ENCODE measurements around the gene MRPL22.
"Not testable (repeated sequence)": the region's sequence is repeated elsewhere in the genome, so short reads cannot be mapped to it uniquely, and the experiment has no call there.

MRPL22 gene

GRCh38 chr5:154970759-154971158 is 29.9 kb downstream of the MRPL22 start:
- TF ChIP-seq, protein P1, sequence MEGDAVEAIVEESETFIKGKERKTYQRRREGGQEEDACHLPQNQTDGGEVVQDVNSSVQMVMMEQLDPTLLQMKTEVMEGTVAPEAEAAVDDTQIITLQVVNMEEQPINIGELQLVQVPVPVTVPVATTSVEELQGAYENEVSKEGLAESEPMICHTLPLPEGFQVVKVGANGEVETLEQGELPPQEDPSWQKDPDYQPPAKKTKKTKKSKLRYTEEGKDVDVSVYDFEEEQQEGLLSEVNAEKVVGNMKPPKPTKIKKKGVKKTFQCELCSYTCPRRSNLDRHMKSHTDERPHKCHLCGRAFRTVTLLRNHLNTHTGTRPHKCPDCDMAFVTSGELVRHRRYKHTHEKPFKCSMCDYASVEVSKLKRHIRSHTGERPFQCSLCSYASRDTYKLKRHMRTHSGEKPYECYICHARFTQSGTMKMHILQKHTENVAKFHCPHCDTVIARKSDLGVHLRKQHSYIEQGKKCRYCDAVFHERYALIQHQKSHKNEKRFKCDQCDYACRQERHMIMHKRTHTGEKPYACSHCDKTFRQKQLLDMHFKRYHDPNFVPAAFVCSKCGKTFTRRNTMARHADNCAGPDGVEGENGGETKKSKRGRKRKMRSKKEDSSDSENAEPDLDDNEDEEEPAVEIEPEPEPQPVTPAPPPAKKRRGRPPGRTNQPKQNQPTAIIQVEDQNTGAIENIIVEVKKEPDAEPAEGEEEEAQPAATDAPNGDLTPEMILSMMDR (conservative IDR thresholded peaks at IDR 0.05; ENCODE audit: control insufficient read depth, insufficient read depth, low read depth, low read length): no peak
- DNase-seq (ENCODE audit: low read depth): peak; percentile 47
- H3K4me3 ChIP-seq (ENCODE audit: control insufficient read depth, low read depth, low read length): no peak overlapping the region

GRCh38 chr5:154971501-154971900 is 30.6 kb downstream of the MRPL22 start:
- no peak overlapping the region for H3K4me3 ChIP-seq (ENCODE audit: control insufficient read depth, low read depth, low read length)
- DNase-seq (ENCODE audit: low read depth): peak; percentile 19
- TF ChIP-seq, protein P1 (conservative IDR thresholded peaks at IDR 0.05; ENCODE audit: control insufficient read depth, insufficient read depth, low read depth, low read length): no peak

- H3K4me3 ChIP-seq (ENCODE audit: control insufficient read depth, low read depth, low read length): no peak overlapping the region
- TF ChIP-seq, protein P1 (conservative IDR thresholded peaks at IDR 0.05; ENCODE audit: control insufficient read depth, insufficient read depth, low read depth, low read length): peak; percentile 70
- peak; percentile 50 for DNase-seq (ENCODE audit: low read depth)
Measured at GRCh38 chr5:154972476-154973080, 31.7 kb downstream of the MRPL22 start.

DNA sequence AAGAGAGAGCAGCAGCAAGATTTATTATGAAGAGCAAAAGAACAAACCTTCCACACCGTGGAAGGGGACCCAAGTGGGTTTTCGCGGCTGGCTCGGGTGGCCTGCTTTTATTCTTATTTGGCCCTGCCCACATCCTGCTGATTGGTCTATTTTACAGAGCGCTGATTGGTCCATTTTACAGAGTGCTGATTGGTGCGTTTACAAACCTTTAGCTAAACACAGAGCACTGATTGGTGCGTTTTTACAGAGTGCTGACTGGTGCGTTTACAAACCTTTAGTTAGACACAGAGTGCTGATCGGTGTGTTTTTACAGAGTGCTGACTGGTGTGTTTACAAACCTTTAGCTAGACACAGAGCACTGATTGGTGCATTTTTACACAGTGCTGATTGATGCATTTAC is 35.2 kb downstream of the MRPL22 start:
- not testable (repeated sequence) for H3K4me3 ChIP-seq (ENCODE audit: control insufficient read depth, low read depth, low read length); DNase-seq (ENCODE audit: low read depth)

DNA sequence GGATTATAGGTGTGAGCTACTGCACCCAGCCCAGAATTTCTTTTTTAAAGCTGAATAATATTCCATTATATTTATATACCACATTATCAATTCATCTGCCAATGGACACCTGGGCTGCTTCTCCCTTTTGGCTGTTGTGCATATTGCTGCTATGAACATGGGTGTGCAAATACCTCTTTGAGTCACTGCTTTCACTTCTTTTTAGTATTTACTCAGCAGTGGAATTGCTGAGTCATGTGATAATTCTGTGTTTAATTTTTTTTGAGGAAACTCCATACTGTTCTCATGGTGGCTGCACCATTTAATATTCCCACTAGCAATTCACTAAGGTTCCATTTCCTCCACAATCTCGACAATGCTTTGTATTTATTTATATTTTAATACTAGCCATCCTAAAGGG is 36.5 kb downstream of the MRPL22 start:
- peak; percentile 23 for DNase-seq (ENCODE audit: low read depth)
- H3K4me3 ChIP-seq (ENCODE audit: control insufficient read depth, low read depth, low read length): no peak overlapping the region
- TF ChIP-seq, protein P1 (conservative IDR thresholded peaks at IDR 0.05; ENCODE audit: control insufficient read depth, insufficient read depth, low read depth, low read length): no peak

- DNase-seq (ENCODE audit: low read depth); H3K4me3 ChIP-seq (ENCODE audit: control insufficient read depth, low read depth, low read length): not testable (repeated sequence)
Measured at GRCh38 chr5:154978294-154978693, 37.4 kb downstream of the MRPL22 start.

DNA sequence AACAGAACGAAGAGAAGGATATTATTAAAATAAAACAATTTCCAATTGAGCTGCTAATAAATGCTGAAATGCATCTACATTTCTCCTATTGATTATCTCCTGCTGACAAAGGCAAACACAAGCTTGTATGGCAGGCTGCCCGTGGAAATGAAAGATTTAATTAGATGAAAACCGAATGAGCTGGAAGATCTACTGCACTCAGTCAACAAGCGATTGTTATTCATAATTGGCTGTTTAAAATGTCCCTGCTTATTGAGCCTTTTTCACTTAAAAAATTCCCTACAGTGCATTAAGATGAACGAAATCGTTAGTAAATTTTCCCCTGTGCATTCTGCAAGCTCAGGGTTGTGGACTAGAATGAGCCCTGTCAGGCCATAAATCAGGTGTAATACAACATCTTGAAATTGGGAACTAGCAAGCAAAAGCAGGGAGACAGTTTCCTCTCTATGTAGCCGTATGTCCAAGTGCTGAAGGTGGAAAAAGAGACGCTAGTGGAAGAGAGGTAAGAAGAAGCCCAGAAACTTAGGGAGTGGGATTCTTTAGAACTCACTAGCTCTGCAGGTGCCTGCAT is 44.2 kb downstream of the MRPL22 start:
- no peak for DNase-seq (ENCODE audit: low read depth)
- TF ChIP-seq, protein P1 (conservative IDR thresholded peaks at IDR 0.05; ENCODE audit: control insufficient read depth, insufficient read depth, low read depth, low read length): no peak
- H3K4me3 ChIP-seq (ENCODE audit: control insufficient read depth, low read depth, low read length): no peak overlapping the region

DNA sequence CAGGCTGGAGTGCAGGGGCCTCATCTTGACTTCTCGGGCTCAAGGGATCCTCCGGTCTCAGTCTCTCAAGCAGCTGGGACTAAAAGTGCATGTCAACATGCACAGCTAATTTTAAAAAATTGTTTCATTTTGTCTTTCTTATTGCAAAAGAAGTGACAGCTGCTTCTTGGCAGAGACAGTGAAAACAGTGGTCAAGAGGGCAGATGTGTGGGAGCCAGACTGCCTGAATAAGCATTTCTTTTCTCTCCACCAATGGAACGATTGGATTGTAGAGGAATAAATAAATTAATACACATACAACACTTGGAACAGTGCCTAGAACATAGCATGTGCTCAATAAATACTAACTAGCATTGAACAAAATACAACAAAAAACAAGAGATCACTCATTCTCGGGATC is 45.3 kb downstream of the MRPL22 start:
- no peak overlapping the region for H3K4me3 ChIP-seq (ENCODE audit: control insufficient read depth, low read depth, low read length)
- TF ChIP-seq, protein P1 (conservative IDR thresholded peaks at IDR 0.05; ENCODE audit: control insufficient read depth, insufficient read depth, low read depth, low read length): no peak
- DNase-seq (ENCODE audit: low read depth): peak; percentile 50
